DOHH2 (cell line): ENCODE results near the gene UBE2D2.
"Not testable (repeated sequence)": the region's sequence is repeated elsewhere in the genome, so short reads cannot be mapped to it uniquely, and the experiment has no call there.

Experiments
- H3F3A ChIP-seq: fragments of 200-600 bp; sonication (generic), shearing (Covaris generic); 2 replicates; pipeline ENCODE4 v1.6.0; 2016; ENCODE audit warnings: antibody characterized with exemption, mild to moderate bottlenecking; ENCODE audit not compliant: control insufficient read depth, insufficient read depth
- H3K27ac ChIP-seq: fragments of 200-600 bp; sonication (generic); 2 replicates; pipeline ENCODE4 v1.5.1; 2014; ENCODE audit warnings: low read depth, mild to moderate bottlenecking, low read length, moderate library complexity
- H3K27me3 ChIP-seq: fragments of 200-600 bp; sonication (generic); 2 replicates; pipeline ENCODE4 v1.6.1; 2014; ENCODE audit warnings: mild to moderate bottlenecking, low read length, mixed read lengths; ENCODE audit not compliant: control insufficient read depth
- H3K36me3 ChIP-seq: fragments of 200-600 bp; sonication (generic); 2 replicates; pipeline ENCODE4 v1.6.1; 2014; ENCODE audit warnings: mild to moderate bottlenecking, low read length, moderate library complexity, mixed read lengths; ENCODE audit not compliant: control insufficient read depth
- H3K4me1 ChIP-seq: fragments of 200-600 bp; sonication (generic); 2 replicates; pipeline ENCODE4 v1.6.1; 2014; ENCODE audit warnings: mild to moderate bottlenecking, low read length, mixed read lengths; ENCODE audit not compliant: control insufficient read depth
- H3K4me2 ChIP-seq: fragments of 200-600 bp; sonication (generic); 2 replicates; pipeline ENCODE4 v1.6.0; 2014; ENCODE audit warnings: mild to moderate bottlenecking, low read length, moderate library complexity
- H3K4me3 ChIP-seq: fragments of 200-600 bp; sonication (generic); 2 replicates; pipeline ENCODE4 v1.5.1; 2014; ENCODE audit warnings: mild to moderate bottlenecking, low read length, mixed read lengths
- H3K79me2 ChIP-seq: fragments of 200-600 bp; sonication (generic); 2 replicates; pipeline ENCODE4 v1.6.1; 2014; ENCODE audit warnings: mild to moderate bottlenecking, low read length, mixed read lengths; ENCODE audit not compliant: control insufficient read depth
- H3K9me2 ChIP-seq: fragments of 200-600 bp; sonication (generic); replicated peaks from 2 replicates; pipeline ENCODE4 v1.6.1; 2014; ENCODE audit warnings: mild to moderate bottlenecking, low read length, mixed read lengths; ENCODE audit not compliant: control insufficient read depth
- H3K9me3 ChIP-seq: fragments of 200-600 bp; sonication (generic); 2 replicates; pipeline ENCODE4 v1.6.1; 2014; ENCODE audit warnings: antibody characterized with exemption, low read length, mixed read lengths; ENCODE audit not compliant: control insufficient read depth, insufficient read depth
- H4K20me1 ChIP-seq: fragments of 200-600 bp; sonication (generic); 2 replicates; pipeline ENCODE4 v1.6.0; 2014; ENCODE audit warnings: low read depth, mild to moderate bottlenecking, antibody characterized with exemption, low read length, moderate library complexity; ENCODE audit not compliant: control insufficient read depth, insufficient read depth
- CTCF ChIP-seq: fragments of 200-600 bp; sonication (generic); IDR thresholded peaks from one replicate; pipeline ENCODE4 v1.5.1; 2014; ENCODE audit warnings: antibody characterized with exemption, mild to moderate bottlenecking, low read depth, low read length; ENCODE audit not compliant: poor library complexity, severe bottlenecking
- EZH2phosphoT487 ChIP-seq: fragments of 200-600 bp; sonication (generic); IDR thresholded peaks from 2 replicates; pipeline ENCODE4 v1.6.1; 2017; ENCODE audit warnings: borderline replicate concordance, mild to moderate bottlenecking, antibody characterized with exemption, low read length, moderate library complexity, mixed read lengths

Gene UBE2D2

GRCh38 chr5:139597134-139597533 is 36.0 kb downstream of the UBE2D2 start:
- Histone ChIP-seq H3K4me2 (peak overlapping the region; percentile 31), H3K36me3 (peaks cover 56% of the 10 kb centered on the region), H3K27me3 (no peaks in the 10 kb centered on the region), H3K4me1 (peaks cover 66% of the 10 kb centered on the region), H3K4me3 (no peak overlapping the region), H3K79me2 (peaks cover 98% of the 10 kb centered on the region), H3K27ac (no peak overlapping the region), H3F3A (peaks cover 6% of the 10 kb centered on the region), H3K9me3 (no peaks in the 10 kb centered on the region), H4K20me1 (peaks cover 15% of the 10 kb centered on the region), H3K9me2 (no peaks in the 10 kb centered on the region)
- TF ChIP-seq CTCF = no peak
- TF ChIP-seq EZH2phosphoT487 = no peak

DNA sequence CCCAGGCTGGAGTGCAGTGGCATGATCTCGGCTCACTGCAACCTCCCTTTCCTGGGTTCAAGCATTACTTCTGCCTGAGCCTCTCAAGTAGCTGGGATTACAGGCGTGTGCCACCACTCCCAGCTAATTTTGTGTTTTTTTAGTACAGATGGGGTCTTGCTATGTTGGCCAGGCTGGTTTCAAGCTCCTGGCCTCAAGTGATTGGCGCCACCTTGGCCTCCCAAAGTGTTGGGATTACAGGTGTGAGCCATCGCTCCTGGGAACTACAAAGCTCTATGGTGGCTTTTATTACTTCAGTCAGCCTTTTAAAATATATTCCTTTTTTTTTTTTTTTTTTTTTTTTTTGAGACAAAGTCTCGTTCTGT is 37.4 kb downstream of the UBE2D2 start:
- not testable (repeated sequence) for H3K4me3 ChIP-seq, H3K27ac ChIP-seq, H3K9me3 ChIP-seq, H3K9me2 ChIP-seq, H3K27me3 ChIP-seq, H3F3A ChIP-seq, H3K4me2 ChIP-seq
- peaks cover 59% of the 10 kb centered on the region for H3K4me1 ChIP-seq
- H4K20me1 ChIP-seq = peaks cover 12% of the 10 kb centered on the region
- peaks cover 97% of the 10 kb centered on the region for H3K79me2 ChIP-seq
- H3K36me3 ChIP-seq = peaks cover 66% of the 10 kb centered on the region

- Histone ChIP-seq H3K27ac (no peak overlapping the region), H3K36me3 (peaks cover 62% of the 10 kb centered on the region), H3K4me2 (no peak overlapping the region), H3K9me2 (no peaks in the 10 kb centered on the region), H3F3A (peaks cover 10% of the 10 kb centered on the region), H3K27me3 (no peaks in the 10 kb centered on the region), H3K4me3 (no peak overlapping the region), H3K4me1 (peaks cover 55% of the 10 kb centered on the region), H3K79me2 (peaks cover 96% of the 10 kb centered on the region), H3K9me3 (no peaks in the 10 kb centered on the region), H4K20me1 (peaks cover 8% of the 10 kb centered on the region; the same call in 1 of the 2 replicates)
- TF ChIP-seq EZH2phosphoT487 = no peak
Measured at GRCh38 chr5:139600336-139600949, 39.3 kb downstream of the UBE2D2 start.

DNA sequence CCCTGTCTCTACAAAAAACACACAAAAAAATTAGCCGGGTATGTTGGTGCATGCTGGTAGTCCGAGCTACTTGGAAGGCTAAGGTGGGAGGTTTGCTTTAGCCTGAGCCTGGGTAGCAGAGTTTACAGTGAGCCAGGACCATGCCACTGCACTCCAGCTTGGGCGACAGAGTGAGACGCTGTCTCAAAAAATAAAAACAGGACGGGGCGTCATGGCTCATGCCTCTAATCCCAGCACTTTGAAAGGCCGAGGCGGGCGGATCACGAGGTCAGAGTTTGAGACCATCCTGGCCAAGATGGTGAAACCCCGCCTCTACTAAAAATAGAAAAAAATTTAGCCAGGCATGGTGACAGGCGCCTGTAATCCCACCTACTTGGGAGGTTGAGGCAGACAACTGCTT is 40.3 kb downstream of the UBE2D2 start:
- Histone ChIP-seq H3F3A (peaks cover 10% of the 10 kb centered on the region), H3K36me3 (peaks cover 72% of the 10 kb centered on the region), H4K20me1 (peaks cover 8% of the 10 kb centered on the region; the same call in 1 of the 2 replicates), H3K9me2 (no peaks in the 10 kb centered on the region), H3K4me2 (no peak overlapping the region), H3K27me3 (no peaks in the 10 kb centered on the region), H3K79me2 (peaks cover 96% of the 10 kb centered on the region), H3K9me3 (no peaks in the 10 kb centered on the region), H3K4me3 (no peak overlapping the region), H3K27ac (no peak overlapping the region), H3K4me1 (peaks cover 54% of the 10 kb centered on the region)
- no peak for TF ChIP-seq CTCF
- no peak for TF ChIP-seq EZH2phosphoT487

GRCh38 chr5:139601948-139602347 is 40.8 kb downstream of the UBE2D2 start:
- Histone ChIP-seq H3K36me3 (peaks cover 77% of the 10 kb centered on the region), H3K79me2 (peaks cover 96% of the 10 kb centered on the region), H3K4me1 (peaks cover 53% of the 10 kb centered on the region)
- not testable (repeated sequence) for H3K27ac ChIP-seq, H3K4me3 ChIP-seq, H3K27me3 ChIP-seq, H3K9me3 ChIP-seq, H4K20me1 ChIP-seq, H3K4me2 ChIP-seq, H3F3A ChIP-seq, H3K9me2 ChIP-seq
